Stimulated activated CD8-positive, alpha-beta memory T cell treated with anti-CD3 and anti-CD28 coated beads, Interleukin-7, amount 100 ng/mL, for 4 hours (primary cell): ENCODE data around the gene DNAH6.

Source experiments
- DNase-seq, 2 donors: peaks; one replicate each; pipeline ENCODE4 v3.0.0-alpha.2; 2020; ENCODE audit warnings: low read depth in 2 of 2

The DNAH6 gene

DNA sequence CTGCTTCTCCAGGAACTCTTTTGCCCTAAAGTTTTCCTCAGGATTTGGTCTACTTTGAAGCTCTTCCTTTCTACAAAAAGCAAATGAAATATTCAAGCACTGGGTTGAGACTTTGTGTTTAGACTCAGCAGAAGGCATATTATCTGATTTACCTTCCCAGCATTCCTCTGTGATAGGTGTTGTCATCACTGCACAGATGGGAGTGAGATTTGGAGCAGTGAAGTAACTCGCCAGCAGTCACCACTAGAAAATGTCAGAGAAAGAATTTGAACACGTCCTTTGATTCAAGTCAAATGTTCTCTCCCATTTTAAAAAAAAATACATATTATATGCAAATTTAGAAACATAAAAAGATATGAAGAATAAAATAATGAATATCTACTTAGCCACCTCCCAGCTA is 112.2 kb downstream of the DNAH6 start:
- no peak for DNase-seq

DNA sequence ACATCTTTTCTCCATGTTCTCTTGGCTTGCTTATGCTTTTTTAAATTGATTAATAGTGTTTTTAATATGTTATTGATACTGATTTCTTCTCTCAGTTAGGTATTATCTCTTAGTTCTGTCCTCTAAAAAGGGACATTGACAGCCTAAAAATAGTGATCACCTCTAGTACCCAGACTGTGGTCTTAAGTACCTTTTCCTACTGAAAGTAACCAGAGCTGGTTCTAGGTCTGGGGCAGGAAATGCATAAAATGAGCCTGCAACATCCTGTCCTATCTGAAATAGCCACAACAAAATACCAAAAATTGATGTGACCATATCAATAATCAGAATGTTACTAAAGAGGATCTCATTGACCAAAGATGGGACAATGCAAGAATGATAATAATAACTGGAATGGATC is 113.3 kb downstream of the DNAH6 start:
- no peak for DNase-seq

DNA sequence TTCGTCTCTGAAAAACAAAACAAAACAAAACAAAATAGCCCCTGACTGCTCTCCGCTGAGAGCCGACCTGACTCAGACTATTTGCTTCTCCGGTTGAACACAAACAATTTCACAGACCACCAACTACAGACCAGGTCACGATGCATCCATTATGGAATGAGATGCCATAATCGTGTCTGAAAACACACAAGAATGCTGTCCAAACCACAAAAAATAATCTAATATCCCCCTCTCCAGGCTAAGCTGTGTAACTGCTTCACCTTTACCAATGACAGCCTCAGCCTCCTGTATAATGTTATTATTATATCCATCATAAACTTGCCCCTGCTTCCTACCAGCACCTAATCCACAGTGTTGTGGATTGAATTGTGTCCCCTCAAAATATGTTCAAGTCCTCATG is 114.7 kb downstream of the DNAH6 start:
- DNase-seq: no peak

DNA sequence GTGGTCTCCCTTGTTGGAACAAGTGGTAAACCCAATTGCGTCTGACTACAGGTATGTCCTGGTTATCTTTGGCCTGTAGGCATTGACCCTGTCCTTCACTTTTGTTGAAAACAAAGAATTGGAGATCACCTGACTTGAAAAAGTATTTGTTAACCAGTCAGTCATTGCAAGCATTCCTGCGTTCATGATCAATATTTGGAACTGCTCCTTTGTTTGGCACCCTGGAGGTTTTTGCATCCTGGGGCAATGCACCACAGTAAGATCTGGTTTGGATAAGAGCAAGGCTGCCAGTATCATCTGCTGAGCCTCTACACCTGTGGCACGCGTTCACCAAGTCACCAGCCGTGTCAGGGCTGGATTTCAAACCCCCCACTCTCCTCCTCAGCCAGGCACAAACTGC is 115.7 kb downstream of the DNAH6 start:
- no peak for DNase-seq

DNA sequence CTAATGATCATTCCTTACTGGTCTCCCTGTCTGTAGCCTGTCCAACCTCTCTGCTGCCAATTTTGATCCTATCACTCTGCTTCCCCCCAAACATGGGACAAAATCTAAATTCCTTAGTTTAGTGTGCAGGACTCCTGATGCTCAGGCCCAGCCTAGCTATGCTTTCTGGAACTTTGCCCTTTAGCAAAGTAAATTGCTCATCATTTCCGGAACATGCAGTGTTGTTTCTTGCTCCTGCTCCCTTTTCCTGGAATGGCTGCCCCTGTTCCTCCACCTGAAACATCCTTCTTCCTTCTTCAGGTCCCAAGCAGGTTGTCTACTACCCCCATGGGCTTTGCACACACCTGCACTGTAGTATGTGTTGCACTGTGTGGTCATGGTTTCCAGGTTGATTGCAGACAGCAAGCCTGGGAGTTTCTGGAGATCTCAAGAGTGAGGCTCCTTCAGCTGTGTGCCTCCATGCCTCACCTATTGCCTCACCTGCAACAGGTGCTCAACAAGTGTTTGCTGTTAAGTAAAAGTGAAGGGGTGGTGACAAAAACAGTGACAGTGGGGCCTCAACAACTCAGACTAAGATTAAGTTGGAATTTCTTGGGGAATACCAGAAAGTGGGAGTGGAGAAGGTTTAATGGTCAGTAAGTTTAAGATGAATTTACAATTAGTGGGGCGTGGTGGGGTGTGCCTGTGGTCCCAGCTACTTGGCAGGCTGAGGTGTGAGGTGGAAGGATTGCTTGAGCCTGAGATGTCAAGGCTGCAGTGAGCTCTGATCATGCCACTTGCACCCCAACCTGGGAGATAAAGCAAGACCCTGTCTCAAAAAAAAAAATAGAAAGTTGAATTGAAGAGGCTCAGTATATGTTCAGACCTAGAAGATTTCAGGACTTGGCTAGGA is 120.0 kb downstream of the DNAH6 start:
- no peak for DNase-seq

DNA sequence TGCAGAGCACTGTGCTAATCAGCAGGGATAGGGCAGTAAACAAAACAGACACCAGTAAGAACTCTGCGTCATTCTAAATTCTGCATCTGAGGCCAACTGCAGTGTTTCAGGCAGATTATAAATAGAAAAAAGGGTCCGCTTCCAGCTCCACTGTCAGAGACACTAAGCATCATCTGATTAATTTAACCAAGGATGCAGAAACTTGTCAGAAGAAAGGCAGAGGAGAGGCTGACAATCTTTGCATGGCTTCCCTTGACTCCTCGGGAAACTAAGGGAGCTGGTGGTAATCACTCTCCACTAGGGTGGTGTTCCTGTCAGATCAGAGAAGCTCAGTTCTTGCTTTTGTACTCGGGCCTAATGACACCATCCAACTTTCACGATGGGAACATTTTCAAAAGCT is 123.5 kb downstream of the DNAH6 start:
- DNase-seq: no peak

DNA sequence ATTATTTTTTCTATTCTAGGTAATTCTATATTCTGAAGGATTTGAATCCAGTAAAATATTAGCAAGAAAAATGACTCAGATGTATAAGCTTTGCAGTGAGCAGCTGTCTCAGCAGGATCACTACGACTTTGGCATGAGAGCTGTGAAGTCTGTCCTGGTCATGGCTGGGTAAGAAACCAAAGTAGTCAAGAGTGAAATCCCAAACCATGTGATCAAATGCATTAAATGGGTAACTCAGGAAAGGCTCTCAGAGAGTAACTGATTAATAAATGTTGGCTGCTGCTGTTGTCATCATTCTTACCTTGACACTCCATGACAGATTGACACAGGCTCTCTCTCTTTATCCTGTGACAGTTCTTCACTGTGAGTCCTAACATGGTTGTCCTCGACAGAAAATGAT is 124.1 kb downstream of the DNAH6 start:
- DNase-seq: no peak

DNA sequence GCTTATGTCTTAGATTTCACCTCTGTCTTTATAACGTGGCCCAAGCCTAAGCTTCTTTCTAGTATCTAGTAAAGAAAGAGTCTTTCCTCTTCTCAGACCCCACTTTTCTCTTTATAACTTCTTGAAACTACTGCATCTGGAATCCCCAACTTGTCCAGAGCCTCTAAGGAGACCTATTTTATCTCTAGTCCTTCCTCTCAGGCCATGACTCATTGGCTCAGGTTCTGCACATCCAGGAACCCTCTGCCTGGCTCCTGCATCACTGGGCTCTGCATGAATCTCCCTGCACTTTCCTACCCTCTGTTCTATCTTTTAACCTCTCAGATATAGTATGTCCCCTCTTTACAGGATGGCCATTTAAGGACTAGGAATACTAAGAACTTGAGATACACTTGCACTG is 124.7 kb downstream of the DNAH6 start:
- DNase-seq: no peak

DNA sequence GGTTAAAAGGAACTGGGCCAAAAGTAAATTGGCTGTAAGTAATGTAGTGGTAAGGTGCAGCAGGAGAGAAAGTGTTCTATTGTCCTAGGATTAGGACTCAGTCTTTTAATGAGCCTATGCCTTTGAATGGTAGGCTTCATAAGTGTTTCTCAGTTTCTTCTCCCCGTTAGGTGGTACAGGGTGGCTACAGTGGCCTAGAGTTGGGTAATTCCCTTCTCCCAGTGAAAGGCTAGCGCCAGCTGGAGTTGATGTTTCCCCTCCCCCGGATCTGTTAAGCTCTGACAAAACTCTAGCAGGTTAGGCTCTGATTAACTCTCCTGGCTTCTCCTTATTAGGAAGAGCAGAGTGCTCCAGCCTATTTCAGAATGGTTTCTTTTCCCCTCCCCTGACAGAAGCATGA is 127.7 kb downstream of the DNAH6 start:
- no peak for DNase-seq

DNA sequence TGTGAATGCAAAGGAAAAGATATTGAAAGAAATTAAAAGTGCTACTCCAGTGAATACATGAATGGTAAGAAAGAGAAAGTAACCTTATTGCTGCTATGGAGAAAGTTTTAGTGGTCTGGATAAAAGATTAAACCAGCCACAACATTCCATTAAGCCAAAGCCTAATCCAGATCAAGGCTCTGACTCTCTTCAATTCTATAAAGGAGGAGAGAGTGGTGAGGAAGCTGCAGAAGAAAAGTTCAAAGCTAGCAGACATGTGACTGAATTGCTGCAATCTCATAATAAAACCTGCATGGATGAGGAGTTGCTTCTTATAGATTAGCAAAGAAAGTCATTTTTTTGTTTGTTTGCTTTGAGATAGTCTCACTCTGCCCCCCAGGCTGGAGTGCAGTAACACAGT is 130.2 kb downstream of the DNAH6 start:
- DNase-seq: no peak

DNA sequence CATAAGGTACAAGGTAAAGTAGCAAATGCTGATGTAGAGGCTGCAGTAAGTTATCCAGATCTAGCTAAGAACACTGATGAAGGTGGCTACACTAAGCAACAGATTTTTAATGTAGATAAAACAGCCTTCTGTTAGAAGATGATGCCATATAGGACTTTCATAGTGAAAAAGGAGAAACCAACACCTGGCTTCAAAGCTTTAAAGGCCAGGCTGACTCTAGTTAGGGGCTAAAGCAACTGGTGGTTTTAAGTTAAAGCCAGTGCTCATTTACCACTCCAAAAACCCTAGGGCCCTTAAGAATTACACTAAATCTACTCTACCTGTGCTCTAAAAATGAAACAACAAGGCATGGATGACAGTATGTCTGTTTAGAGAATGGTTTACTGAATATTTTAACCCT is 131.0 kb downstream of the DNAH6 start:
- no peak for DNase-seq

DNA sequence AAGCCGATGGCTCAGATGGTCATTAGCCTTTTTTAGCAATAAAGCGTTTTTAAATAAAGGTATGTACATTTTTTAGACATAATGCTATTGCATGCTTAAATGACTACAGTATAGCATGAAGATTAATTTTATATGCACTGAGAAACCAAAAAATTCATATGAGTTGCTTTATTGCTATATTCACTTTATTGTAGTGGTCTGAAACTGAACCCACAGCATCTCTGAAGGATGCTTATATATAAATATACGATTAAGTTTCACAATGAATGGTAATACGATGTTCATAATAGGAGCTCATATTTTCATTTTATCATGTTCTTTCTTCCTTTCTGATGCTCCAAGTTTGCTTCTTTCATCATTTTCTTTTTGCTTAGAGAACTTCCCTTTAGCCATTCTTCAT is 132.8 kb downstream of the DNAH6 start:
- no peak for DNase-seq

DNA sequence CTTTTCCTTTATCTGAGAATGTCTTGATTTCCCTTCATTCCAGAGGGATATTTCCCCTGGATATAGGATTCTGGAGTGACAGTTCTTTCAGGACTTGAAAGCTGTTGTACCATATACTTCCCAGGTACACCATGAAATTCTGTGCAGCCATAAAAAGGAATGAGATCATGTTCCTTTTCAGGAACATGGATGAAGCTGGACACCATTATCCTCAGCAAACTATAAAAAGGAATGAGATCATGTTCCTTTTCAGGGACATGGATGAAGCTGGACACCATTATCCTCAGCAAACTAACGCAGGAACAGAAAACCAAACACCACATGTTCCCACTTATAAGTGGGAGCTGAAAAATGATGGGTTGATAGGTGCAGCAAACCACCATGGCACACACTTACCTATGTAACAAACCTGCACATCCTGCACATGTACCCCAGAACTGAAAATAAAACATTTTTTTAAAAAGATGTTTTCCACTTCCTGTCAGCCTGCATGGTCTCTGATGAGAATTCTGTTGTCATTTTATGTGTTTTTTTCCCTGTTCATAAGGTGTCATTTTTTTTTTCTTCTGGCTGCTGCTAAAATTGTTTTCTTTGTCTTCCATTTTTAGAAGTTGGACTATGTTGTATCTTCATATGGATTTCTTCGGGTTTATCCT is 133.3 kb downstream of the DNAH6 start:
- no peak for DNase-seq

DNA sequence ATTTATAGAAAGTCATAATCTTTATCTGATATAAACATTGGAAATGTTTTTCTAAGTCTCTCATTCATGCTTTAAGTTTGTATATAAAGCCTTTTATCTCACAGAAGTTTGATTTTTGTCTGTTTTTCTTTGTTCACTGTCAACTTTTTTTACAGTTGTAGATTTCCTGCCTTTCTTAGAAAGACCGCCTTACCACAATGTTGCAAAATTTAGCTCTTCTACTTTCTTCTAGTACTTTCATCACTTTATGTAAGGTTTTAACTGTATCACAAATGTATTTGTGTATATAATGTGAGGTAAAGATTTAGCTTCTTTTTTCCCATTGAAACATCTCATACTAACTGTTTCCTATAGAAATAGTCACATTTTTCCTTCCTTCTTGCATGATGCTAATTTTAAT is 136.1 kb downstream of the DNAH6 start:
- DNase-seq: no peak

DNA sequence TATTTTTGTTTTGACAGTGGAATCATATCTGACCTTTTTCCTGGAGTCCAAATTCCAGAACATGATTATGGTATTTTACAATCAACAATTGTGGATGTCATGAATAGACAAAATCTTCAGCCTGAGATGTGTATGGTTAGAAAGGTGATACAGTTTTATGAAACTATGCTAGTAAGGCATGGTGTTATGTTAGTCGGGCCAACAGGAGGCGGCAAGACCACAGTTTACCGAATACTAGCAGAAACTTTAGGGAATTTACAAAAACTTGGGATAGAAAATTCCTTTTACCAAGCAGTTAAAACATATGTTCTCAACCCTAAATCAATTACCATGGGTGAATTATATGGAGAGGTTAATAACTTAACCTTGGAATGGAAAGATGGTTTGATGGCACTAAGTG is 137.0 kb downstream of the DNAH6 start:
- no peak for DNase-seq

DNA sequence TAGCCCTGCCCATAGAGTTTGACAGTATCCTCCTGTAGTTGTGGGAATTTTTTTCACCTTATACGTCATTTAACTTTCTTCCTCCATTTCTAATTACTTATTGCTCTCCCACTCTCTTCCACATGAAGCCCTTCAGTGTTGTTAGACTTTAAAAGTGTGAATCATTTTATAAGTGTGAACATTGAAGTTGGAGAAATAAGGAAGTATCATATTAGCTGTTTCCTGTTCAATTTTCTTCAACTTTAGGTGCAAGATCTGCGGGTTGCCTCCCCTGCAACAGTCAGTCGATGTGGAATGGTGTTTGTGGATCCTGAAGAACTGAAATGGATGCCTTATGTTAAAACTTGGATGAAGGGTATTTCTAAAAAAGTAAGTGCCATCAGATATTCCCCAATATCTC is 138.1 kb downstream of the DNAH6 start:
- no peak for DNase-seq

DNA sequence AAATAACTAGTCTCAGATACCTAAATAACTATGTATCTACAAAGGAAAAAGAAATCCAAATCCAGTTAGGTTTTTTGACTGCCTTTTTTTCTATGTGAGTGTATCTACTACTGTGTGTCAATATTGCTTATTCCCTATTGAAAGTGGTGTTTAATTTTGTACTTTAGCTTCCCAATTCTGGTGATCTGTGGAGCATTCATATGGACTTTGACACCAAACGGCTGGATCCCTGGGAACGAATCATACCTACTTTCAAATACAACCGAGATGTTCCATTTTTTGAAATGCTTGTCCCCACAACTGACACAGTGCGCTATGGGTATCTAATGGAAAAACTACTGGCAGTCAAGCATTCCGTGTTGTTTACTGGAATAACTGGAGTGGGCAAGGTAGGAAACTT is 152.8 kb downstream of the DNAH6 start:
- no peak for DNase-seq

DNA sequence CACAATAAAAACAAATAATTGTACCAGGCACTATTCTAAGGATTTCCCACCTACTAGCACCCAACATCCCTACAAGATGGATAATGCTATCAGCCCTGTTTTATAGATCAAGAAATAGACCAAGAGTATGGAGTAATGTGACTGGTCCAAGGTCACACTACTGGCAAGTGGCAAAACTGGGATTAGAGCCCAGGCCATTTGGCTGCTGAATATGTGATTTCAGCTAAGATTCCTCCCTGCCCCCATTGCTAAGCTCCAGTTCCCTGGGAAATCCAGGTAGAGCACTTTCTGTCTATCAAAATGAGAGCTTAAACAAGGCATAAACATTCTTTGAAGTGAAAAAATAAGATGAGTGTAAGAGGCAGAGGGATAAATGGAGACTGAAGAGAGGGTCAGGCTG is 157.8 kb downstream of the DNAH6 start:
- DNase-seq: no peak

DNA sequence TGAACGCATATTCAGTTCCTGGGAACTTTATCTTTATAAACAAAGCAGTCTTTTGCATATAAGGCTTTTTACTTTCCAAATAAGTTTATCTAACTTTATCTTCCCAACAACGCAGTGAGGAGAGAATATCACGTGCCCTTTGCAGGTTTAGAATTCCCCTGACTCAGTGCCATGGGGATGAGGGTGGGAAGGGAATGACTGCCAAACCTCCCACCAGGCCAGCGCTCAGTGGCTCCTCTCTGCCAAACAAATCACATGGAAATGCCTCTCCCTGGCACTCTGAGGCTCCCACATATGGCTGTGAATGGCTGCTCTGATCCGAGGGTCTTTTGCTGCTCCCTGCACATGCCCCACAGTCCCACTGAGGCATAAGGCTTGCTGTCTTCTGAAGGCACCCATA is 158.3 kb downstream of the DNAH6 start:
- DNase-seq: no peak

DNA sequence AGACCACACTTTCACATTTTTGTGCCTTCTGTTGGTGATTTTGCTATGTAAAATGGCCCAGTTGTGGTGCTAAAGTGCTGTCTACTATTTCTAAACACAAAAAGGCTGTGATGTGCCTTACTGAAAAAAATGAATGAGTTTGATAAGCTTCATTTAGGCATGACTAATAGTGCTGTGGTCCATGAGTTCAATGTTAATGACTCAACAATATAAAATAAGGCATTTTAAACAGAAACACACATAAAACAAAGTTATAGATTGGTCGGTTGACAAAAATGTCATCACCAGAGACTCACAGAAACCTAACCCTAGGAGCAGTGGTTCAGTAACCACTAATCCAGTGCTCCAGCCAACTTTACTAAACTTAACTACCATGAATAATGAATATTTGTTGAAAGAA is 160.0 kb downstream of the DNAH6 start:
- no peak for DNase-seq

DNA sequence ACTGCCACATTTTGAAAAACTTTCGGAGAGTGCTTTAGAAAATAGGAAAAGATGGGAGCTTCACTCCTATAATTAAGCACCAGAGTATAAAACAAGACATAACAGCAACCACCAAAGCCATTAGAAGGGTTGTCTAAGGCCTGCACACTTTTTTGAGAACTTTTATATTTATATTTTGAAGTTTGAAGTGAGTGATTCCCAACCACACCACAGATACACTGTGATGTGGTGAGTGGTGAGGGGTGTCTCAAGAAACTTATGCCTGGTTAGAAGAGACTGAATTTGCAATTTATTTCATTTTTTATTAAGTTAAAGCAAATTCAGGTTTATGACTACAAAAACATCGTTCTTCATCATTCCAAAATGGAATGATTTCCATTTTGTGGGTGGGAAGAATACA is 161.9 kb downstream of the DNAH6 start:
- no peak for DNase-seq

DNA sequence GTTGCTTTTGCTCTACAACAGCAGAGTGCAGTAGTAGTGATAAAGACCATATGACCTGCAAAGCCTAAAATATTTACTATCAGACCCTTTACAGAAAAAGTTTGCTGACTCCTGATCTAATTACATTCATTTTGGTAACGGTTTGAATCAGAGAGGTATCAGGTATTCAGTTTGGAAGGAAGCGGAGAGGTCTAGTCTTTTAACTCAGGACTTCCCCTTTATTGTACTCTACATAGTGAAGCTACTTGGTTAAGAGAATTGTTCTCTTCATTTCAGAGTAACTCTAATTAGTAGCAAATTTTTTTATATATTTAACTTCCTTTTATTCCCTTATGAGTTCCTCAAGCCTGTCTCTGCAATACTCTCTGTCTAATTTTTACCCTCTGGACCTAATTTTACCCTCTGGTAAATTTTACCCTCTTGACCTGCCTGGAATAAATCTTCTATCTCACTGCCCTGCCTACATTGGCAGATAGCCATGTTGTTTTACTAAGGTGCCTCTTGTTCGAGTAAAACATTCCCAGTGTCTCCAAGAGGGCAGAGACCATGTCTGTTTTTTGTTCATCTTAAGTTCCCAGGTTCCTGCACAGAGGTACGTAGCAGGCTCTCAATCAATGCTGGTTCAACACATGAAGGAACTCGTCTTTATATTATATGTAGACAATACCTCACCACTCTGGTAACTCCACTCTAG is 170.6 kb downstream of the DNAH6 start:
- no peak for DNase-seq
